ENCODE measurements around the gene MCCC2.

- TF ChIP-seq CTCF (conservative IDR thresholded peaks at IDR 0.05 in 1 of 2, IDR thresholded peaks at IDR 0.05 in 1 of 2; ENCODE audit: extremely low read depth in 1 of 2, insufficient read depth in 1 of 2, low read depth in 1 of 2, low read length in 2 of 2), result no peak
- TF ChIP-seq EZH2 (IDR thresholded peaks at IDR 0.05; ENCODE audit: borderline replicate concordance, low read length), result no peak
These were observed 65.8 kb downstream of the MCCC2 start for GRCh38 chr5:71652803-71653543.

All from mammary epithelial cell (primary cell).